Fibroblast of peridontal ligament (primary cell): Measurements from ENCODE around the gene PTHLH.

Experiments
- DNase-seq: peaks from one replicate; pipeline ENCODE4 v3.0.0-alpha.2; 2010; ENCODE audit errors: extremely low read depth

PTHLH gene

GRCh38 chr12:27972721-27973120 lies at the start of gene PTHLH:
Gene PTHLH (minus strand): TSS chr12:27972733. CDS start chr12:27969494, 3,239 bp downstream.
- no peak for DNase-seq

- no peak for DNase-seq
Observed at GRCh38 chr12:28021704-28022103, 49.2 kb upstream of the PTHLH start.

GRCh38 chr12:28017873-28018255 lies 45.3 kb upstream of the PTHLH start:
- DNase-seq: no peak

GRCh38 chr12:28017126-28017872 lies 44.8 kb upstream of the PTHLH start:
- peak; percentile 19 for DNase-seq

GRCh38 chr12:28015165-28015564 lies 42.6 kb upstream of the PTHLH start:
- DNase-seq: no peak

DNA sequence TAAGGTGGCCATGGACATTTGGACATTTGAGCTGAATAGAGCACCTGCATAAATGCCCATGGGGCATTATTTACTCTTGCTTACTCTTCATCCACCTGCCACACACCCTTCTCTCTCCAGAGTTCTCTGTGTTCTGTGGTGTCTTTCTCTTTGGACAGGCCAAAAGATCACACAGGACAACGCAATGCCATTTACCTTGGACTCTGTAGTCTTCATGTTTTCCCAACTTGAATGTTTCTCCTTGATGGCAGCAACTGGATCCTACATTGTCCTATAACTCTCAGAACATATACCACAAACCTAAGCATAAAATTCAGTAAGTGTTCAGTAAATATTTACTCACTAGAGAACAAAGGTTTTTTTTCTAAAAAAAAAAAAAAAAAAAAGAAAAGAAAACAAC lies 41.7 kb upstream of the PTHLH start:
- no peak for DNase-seq

GRCh38 chr12:28012333-28012918 lies 39.9 kb upstream of the PTHLH start:
- no peak for DNase-seq

DNA sequence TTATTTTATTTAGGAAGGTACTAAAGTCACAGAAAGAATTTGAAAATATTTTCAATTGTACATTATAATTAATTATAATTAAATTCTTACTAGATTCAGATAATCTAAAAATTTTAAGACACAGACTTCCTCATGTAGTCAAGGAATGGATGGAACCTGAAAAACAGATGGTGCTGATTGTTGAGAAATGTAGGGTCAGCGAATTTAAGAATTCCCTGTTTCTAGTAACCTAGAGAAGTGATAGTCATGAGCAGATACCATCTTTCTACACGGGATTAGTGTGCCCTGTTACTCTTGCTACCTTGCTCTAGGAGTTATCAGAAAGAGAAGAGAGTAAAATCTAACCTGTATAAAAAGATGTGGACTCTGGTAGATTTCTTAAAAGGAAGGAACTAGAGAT lies 37.5 kb upstream of the PTHLH start:
- DNase-seq: no peak

DNA sequence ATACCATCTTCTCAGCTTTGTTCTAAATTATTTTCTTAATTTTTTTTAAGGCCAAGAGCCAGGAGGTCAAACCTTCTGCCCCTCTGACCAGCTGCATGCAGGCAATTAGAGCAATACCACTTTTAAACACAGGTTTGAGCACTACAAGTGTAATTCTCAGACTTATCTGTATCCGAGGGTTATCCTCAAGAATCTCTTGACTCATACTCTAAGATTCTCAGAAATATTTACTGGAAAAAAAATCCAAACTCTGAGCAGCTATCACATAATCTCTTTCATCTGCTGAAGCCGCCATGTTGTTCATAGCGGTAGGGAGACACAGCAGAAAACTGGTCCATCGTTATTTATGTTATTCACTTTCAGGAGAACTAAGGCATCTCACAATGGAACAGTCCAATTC lies 27.4 kb upstream of the PTHLH start:
- peak; percentile 18 for DNase-seq

GRCh38 chr12:27999521-27999920 lies 27.0 kb upstream of the PTHLH start:
- DNase-seq: peak; percentile 81

- no peak for DNase-seq
Observed at GRCh38 chr12:27998658-27999057, 26.1 kb upstream of the PTHLH start.

DNA sequence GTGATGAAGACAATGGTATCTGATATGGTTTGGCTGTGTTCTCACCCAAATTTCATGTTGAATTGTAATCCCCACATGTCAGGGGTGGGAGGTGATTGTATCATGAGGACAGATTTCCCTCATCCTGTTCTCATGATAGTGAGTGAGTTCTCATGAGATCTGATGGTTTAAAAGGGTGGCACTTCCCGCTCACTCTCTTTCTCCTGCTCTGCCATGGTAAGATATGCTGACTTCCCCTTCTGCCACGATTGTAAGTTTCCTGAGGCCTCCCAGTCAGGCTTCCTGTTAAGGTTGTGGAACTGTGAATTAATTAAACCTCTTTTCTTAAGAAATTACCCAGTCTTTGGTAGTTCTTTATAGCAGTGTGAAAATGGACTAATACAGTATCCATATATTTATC lies 25.6 kb upstream of the PTHLH start:
- DNase-seq: no peak

DNA sequence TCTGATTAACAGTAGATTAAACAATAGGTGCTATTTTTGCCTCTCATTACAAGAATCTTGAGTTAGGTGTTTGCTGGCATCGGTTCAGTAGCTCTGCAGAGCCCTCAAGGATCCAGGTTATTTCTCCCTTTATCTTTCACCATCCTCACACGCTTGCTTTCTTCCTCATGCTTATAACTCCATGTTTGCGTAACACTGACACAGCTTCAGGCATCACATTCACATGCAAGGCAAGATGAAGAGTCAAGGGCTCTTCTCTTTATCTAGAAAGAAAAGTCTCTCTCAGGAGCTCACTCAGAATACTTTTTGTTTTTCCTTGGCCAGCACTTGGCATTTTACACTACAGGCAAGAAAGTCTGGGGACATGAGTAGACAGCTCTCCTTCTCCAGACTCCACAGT lies 24.2 kb upstream of the PTHLH start:
- DNase-seq: no peak

DNA sequence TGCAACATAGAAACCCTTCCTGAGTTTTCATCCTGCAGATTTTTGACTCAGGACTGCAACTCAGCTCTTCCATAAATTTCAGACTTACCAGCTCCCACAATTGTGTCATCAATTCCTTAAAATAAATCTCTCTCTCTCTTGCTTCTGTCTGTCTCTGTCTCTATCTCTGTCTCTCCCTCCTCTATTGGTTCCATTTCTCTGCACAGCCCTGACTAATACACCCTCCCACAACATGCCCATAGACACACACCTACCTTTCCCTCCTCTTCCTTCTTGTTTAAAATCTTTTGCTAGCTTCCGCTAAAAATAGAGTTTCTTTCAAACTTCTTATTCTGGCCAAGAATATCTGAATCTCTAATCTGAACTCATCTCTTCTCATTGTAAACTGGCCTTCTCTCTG lies 22.9 kb upstream of the PTHLH start:
- DNase-seq: no peak

DNA sequence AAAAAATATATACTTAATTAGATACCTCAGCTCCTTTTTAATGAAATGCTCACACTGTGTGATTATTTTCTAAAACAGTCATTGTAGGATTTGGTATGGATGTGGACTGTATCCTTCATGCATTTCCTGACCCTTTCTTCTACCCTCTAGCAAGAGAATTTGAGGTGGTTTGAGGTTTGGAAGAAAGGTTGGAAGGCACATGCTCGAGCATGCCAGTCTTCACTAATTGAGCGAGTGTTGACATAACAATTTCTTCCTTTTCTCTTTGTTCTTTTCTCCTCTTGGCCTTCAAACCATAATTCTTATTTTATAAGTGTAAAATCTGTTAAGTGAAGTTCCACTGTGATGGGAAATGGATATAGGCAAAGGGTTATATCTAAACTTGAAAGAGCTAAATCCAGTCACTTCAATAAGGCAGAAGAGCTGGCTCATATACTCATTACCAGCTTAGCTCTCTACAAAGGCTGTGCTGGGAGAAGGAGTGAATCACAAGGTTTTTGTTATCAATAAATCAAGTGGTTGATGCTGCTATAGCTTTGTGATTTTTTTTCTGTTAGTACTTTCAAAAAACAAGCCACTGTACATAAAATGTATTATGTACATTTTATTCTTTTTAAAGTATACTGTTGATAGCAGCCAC lies 16.2 kb upstream of the PTHLH start:
- DNase-seq: no peak

DNA sequence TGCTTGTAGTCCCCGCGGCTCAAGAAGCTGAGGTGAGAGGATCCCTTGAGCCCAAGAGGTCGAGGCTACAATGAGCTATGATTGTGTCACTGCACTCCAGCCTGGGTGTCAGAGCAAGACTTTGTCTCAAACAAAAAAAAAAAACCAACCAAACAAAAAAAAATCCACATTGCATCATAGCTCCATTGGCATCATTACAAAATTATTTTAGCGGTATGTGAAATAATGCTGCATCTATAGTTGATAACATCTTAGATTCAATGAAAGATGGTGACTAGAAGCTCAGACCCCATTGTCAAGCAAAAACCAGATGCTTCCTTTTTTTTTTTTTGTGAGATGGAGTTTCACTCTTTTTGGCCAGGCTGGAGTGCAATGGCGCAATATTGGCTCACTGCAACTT lies 14.8 kb upstream of the PTHLH start:
- no peak for DNase-seq

- DNase-seq: peak; percentile 77
Observed at GRCh38 chr12:27984275-27984674, 11.7 kb upstream of the PTHLH start.

- peak; percentile 54 for DNase-seq
Observed at GRCh38 chr12:27982951-27983350, 10.4 kb upstream of the PTHLH start.

DNA sequence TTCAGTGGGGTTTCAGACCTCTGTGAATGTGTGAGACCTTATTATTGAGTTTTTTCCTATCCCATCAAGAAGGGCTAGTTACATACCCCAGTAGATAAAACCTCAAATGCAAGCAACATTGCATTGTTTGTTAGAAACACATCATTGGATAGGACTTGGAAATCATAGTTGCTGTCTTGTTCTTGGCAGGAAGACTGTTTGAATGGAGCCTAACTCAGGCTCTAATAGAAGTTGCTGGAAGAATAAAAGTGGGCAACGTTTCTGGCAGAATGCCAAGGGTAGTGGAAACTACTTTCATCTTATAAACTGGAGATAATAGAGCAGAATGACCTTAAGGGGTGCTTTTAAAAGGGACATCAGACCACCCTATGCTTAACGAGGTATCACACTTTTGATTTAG lies 9.9 kb upstream of the PTHLH start:
- peak; percentile 8 for DNase-seq

- DNase-seq: peak; percentile 19
Observed at GRCh38 chr12:27981874-27982273, 9.3 kb upstream of the PTHLH start.

DNA sequence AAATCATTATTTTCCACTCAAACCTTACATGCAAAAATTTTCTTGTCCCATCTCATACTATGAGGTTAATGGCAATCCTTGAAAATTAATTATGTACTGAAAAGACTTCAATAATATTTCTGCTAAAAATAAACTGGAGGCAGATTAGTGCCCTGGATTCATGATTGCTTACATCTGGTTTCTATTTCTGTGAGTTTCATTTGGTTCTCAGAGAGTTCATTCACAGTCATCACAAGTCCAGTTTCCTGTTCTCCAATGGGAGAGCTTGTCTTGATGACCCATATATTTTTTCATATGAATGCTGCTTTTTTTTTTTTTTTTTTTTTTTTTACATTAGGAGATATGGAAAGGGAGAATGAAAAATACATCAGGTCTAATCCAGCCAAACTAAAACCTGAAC lies 6.6 kb upstream of the PTHLH start:
- DNase-seq: peak; percentile 75

DNA sequence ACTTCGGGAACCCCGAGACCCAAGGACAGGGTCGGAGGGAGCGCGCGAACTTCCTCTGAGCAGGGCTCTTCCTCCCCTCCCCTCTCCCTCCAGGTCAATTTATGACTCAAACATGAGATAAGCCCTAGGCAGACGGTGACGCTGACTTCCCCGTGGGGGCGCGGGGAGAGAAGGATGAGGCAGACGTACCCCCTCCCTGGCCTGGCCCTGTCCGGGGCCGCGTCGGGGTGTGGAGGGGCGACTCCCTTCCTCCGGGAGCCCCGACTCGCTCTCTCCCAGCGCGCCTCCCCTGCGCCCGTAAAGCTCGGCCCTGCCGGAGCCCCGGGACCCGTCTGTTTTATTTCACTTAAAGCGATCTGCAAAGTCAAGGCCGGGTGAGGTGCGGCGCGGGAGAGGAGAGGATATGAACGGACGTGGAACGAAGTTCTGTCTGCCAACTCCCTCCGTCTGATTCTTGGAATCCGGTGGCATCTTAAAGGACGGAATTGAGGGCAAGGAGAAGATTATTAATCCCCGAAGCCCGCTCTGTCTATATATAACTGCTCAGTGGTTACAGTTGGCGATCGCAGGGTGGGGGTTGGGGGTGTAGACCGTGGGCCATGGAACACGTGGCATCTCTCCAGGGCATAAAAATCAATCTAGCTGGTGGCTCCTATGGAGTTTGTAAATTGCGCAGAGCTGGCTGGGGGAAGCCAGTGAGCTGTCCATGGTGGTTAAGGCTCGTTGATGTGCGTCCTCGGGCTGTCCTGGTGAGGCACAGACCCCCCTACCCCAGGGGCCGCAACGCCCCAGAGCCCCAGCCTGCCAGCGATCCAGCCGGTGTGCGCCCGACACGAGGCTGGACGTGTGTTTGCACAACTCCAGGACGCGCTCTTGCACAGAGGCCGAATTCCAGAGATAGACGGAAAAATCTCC lies 2.9 kb upstream of the PTHLH start:
- DNase-seq: peak; percentile 68
